Measurements from ENCODE around the gene ZBTB16.

GRCh38 chr11:114250180-114250579 is 190.7 kb downstream of the ZBTB16 start:
- TF ChIP-seq EZH2phosphoT487 (IDR thresholded peaks at IDR 0.05; ENCODE audit: unreplicated experiment): no peak
- no peak for TF ChIP-seq CREB1 (CRISPR knock-in tag; IDR thresholded peaks at IDR 0.05; ENCODE audit: low read depth)
- TF ChIP-seq CTCF (conservative IDR thresholded peaks at IDR 0.05; ENCODE audit: low read depth in 2 of 2): no peak
- no peak for TF ChIP-seq EZH2 (IDR thresholded peaks at IDR 0.05; ENCODE audit: low read depth, unreplicated experiment)
- TF ChIP-seq POLR2AphosphoS5 (IDR thresholded peaks at IDR 0.05; ENCODE audit: low read depth): no peak
- no peak for TF ChIP-seq ZNF462 (CRISPR knock-in tag; IDR thresholded peaks at IDR 0.05)
- no peak for TF ChIP-seq STAT1 (IDR thresholded peaks at IDR 0.05; ENCODE audit: unreplicated experiment)
- TF ChIP-seq ETS1 (IDR thresholded peaks at IDR 0.05): no peak
- TF ChIP-seq ZNF114 (CRISPR knock-in tag; IDR thresholded peaks at IDR 0.05): no peak
- TF ChIP-seq REST (IDR thresholded peaks at IDR 0.05; ENCODE audit: unreplicated experiment): no peak

All from GM23338 (cell line).